ENCODE measurements around the gene ZNF813. TPM values are rescaled to one million over a fixed set of nuclear protein-coding genes. Genes with fewer than 3 reads are reported as not detected.
"Not testable (repeated sequence)": the region's sequence is repeated elsewhere in the genome, so short reads cannot be mapped to it uniquely, and the experiment has no call there.

ZNF813 gene
- total and polyA plus RNA-seq, 9 of the 15 experiments (the other 6 are each of a cell fraction or from before 2014, with no cell fraction given): 1.3 to 8.0 (median 5.3) TPM

- peak; percentile 40 for TF ChIP-seq MGA (IDR thresholded peaks at IDR 0.05)
These were observed 35.4 kb upstream of the ZNF813 start (continued) for GRCh38 chr19:53432088-53432661.

- WGBS (ENCODE audit: insufficient coverage, low coverage, missing lambda C conversion rate): 89% methylated on average over 2 of the region's 2 CpGs
- intact Hi-C loops (cut with micrococcal nuclease); H3K27me3 ChIP-seq (ENCODE audit: control insufficient read depth in 2 of 2, insufficient read depth in 2 of 2, low read length in 2 of 2); H3K4me2 ChIP-seq (ENCODE audit: insufficient read depth, low read length); CTCF ChIA-PET (ENCODE audit: low intra/inter-chr PET ratio); DNase-seq (ENCODE audit: extremely low read depth in 1 of 4, low spot score in 3 of 4); H3K9me3 ChIP-seq (replicated peaks; ENCODE audit: control insufficient read depth, insufficient read depth, low read depth, low read length); in situ Hi-C loops (cut with MboI); H3K9me1 ChIP-seq (ENCODE audit: control insufficient read depth, insufficient read depth, low read length); FAIRE-seq; H3K9ac ChIP-seq (ENCODE audit: insufficient read depth in 1 of 2, low read depth in 2 of 2, low read length in 2 of 2); H3K4me3 ChIP-seq; ATAC-seq; H2AFZ ChIP-seq (ENCODE audit: low read depth, low read length); H3K27ac ChIP-seq (ENCODE audit: extremely low read depth, low read depth, low read length); H3K4me1 ChIP-seq (replicated peaks in 1 of 2; ENCODE audit: control insufficient read depth in 2 of 2, insufficient read depth in 2 of 2, low read length in 2 of 2); H3K79me2 ChIP-seq (ENCODE audit: control insufficient read depth, insufficient read depth, low read length); H4K20me1 ChIP-seq (replicated peaks; ENCODE audit: control insufficient read depth, insufficient read depth, low read length); BruUV-seq (replicated peaks); POLR2A ChIA-PET: not testable (repeated sequence)
- H3K36me3 ChIP-seq (ENCODE audit: control insufficient read depth, insufficient read depth, low read length): peaks cover 34% of the 10 kb centered on the region
These were observed 23.7 kb upstream of the ZNF813 start for GRCh38 chr19:53443809-53444208.

- ATAC-seq; POLR2A ChIA-PET; H3K4me1 ChIP-seq (replicated peaks in 1 of 2; ENCODE audit: control insufficient read depth in 2 of 2, insufficient read depth in 2 of 2, low read length in 2 of 2); H3K79me2 ChIP-seq (ENCODE audit: control insufficient read depth, insufficient read depth, low read length); BruUV-seq (replicated peaks); DNase-seq (ENCODE audit: extremely low read depth in 1 of 4, low spot score in 3 of 4); H3K9me1 ChIP-seq (ENCODE audit: control insufficient read depth, insufficient read depth, low read length); H4K20me1 ChIP-seq (replicated peaks; ENCODE audit: control insufficient read depth, insufficient read depth, low read length); H3K9ac ChIP-seq (ENCODE audit: insufficient read depth in 1 of 2, low read depth in 2 of 2, low read length in 2 of 2); H3K4me2 ChIP-seq (ENCODE audit: insufficient read depth, low read length); in situ Hi-C loops (cut with MboI); H3K4me3 ChIP-seq; intact Hi-C loops (cut with micrococcal nuclease); CTCF ChIA-PET (ENCODE audit: low intra/inter-chr PET ratio); H3K27me3 ChIP-seq (ENCODE audit: control insufficient read depth in 2 of 2, insufficient read depth in 2 of 2, low read length in 2 of 2); FAIRE-seq; H2AFZ ChIP-seq (ENCODE audit: low read depth, low read length); H3K27ac ChIP-seq (ENCODE audit: extremely low read depth, low read depth, low read length): not testable (repeated sequence)
- 98% methylated on average over 5 of the region's 5 CpGs for WGBS (ENCODE audit: insufficient coverage, low coverage, missing lambda C conversion rate)
- peaks cover 10% of the 10 kb centered on the region for H3K9me3 ChIP-seq (replicated peaks; ENCODE audit: control insufficient read depth, insufficient read depth, low read depth, low read length)
- peaks cover 37% of the 10 kb centered on the region for H3K36me3 ChIP-seq (ENCODE audit: control insufficient read depth, insufficient read depth, low read length)
These were observed 20.3 kb upstream of the ZNF813 start for GRCh38 chr19:53447196-53447595.

Measured in K562 (cell line).